GOT3 (cell line): Measurements from ENCODE around the gene TALDO1.
A peak's percentile ranks its signal among the peaks of the same experiment; 100 is the strongest.

Experiments used
- DNase-seq: peaks from one replicate; lab custom pipeline; 2025; ENCODE audit warnings: mixed read lengths; lab: John Stamatoyannopoulos, UW

TALDO1 gene

GRCh38 chr11:788009-788640, 40.9 kb downstream of the TALDO1 start:
- DNase-seq, result no peak

DNA sequence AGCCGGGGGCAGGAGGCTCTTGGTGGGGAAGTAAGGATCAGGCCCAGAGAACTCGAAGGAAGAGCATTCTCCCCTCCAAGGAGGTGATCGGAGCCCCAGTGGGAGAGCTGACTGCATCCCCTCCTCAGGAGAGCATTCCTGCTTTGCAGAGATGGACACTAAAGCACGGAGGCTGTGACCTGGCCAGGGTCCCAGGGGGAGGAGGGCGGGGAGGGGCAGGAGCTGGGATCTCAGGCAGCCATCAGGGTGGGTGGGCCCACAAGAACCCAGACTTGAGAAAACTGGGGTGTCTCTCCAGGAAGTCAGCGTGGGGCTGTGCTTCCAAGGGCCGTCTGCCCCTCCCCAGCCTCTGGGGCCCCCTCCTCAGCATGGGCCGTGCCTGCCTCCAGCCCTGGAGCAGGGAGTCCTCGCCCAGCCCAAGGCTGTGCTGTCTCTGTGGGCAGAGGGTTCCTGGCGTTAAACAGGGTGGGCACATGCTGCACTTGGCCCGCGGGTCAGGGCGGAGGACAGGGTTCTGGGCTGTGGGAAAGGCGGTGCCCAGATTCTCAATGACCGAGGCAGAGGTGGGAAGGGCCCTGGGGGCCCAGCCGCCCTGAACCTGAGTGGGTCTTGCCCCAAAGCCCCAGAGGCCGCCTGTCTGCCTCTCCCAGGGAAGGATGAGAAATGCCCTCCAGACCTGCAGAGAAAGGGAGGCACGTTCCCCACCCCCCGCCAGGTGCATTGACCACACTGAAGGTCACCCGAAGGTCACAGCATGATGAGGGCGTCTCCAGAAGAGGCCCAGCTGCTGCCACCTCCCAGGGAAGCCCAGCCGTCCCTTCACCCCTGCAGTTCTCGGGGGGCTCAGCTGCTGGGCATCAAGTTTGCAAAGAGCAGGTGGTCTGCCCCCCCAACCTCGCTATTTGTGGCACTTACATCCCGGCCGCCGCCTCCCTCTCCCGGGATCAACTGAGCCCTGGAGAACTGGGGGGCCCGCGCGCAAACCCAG, 42.0 kb downstream of the TALDO1 start:
- no peak for DNase-seq

- DNase-seq, result no peak
Measured at GRCh38 chr11:789943-790342, 42.7 kb downstream of the TALDO1 start, which contains the start of gene CEND1. CEND1 (minus strand) TSS chr11:790090; CDS start chr11:788576, 1,514 bp downstream.

DNA sequence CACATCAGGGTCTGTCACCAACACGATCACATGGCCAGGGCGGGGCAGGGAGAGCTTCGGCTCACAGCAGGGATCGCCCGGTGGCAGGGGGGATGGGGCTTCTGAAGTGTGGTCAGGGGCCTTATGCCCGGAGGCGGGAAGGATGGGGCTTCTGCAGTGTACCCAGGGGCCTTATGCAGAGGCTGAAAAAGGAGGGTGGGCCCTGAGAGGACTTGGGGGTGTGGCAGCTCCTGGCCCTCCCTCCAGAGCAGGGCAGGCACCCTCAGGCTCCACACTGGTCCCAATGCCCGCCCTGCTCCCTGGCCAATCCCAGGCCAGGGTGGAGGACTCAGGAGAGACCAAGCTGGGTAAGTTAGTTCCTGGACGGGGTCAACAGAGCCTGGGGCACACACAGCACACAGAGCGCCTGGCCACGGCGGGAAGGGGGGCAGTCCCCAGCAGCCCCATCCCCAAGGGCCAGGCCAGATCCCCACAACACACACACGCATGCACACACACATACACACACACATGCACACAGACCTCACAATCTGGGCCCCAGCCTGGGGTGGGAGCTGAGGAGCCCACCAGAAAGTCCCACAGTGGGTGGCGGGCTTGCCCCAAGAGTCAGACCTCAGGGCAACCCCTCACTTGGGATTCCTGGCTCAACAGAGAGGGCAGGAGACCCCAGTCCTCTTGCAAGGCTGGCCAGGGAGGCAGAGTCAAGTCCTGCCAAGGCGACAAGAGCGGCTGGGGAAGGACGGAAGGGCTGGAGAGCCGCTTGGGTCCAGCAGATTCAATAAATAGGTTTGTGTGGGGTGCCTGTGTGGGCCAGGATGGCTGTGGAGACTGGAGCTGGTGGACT, 43.7 kb downstream of the TALDO1 start:
- no peak for DNase-seq

DNA sequence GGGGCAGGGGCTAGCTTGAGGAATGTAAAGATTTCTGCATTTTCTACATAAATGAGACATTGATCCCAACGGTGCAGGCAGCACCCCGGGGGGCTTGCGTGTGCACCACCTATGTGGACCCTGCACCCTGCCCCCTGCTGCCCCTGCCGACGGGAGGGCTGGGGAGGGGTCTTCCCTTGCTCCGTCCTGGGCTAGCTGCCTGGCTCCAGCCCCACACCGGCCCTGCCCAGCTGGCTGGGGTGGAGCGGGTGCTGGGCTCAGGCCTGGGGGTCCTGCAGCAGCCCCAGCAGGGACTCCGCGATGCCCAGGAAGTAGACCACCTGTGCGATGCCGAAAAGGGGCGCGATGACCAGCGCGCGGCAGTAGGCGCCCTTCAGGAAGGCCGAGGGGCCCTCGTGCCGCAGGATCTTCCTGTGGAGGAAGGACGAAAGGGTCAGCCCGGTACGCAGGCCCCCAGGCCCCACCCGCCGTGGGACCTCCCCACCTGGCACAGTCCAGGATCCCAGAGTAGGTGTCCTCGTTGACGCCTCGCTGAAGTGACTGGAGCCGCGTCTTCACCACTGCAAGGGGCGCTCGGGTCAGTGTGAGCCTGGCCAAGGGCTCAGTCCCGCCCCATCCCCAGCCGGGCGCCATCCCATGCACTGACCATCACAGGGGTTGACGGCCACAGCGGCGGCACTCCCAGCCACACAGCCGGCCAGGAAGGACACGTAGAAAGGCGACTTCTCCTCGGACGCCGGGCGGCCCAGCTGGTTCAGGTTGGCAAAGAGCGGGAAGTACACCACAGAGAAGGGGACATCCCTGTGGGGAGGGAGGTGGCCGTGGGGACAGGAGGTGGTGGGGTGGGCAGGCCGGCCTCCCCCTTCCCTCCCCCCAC, 44.6 kb downstream of the TALDO1 start:
- no peak for DNase-seq

DNA sequence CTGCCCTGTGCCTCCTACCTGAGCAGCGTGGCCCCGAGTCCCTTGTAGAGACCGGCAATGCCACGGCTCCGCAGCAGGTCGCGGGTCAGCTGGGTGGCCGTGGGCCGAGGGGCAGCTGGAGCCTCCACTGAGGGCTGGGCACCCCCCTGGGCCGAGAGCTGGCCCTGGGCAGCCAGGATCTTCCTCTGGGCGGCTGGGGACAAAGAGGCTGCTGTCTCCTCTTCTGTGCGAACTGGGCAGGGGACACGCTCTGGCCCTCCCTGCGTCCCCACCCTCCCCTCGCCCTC, 45.2 kb downstream of the TALDO1 start:
- DNase-seq, result no peak

GRCh38 chr11:792873-793272, 45.6 kb downstream of the TALDO1 start:
- no peak for DNase-seq

DNA sequence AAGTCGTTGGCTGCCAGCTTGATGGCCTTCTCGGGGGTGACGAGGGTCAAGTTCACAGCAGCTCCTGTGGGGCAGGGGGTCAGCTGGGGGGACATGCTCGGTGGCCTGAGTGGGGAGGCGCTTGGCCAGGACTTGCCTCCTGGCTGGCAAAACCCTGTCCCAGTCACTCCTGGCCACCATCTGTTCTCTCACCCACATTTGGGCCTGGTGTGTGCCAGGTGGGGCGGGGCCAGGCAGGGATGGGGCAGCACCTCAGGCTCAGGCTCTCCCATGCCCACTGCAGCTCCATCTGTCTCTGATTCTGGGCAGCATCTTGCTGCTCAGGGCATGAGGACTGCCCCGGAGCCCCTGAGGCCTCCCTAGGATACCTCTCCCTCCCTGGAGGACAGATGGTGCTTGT, 46.3 kb downstream of the TALDO1 start:
- DNase-seq, result no peak

DNA sequence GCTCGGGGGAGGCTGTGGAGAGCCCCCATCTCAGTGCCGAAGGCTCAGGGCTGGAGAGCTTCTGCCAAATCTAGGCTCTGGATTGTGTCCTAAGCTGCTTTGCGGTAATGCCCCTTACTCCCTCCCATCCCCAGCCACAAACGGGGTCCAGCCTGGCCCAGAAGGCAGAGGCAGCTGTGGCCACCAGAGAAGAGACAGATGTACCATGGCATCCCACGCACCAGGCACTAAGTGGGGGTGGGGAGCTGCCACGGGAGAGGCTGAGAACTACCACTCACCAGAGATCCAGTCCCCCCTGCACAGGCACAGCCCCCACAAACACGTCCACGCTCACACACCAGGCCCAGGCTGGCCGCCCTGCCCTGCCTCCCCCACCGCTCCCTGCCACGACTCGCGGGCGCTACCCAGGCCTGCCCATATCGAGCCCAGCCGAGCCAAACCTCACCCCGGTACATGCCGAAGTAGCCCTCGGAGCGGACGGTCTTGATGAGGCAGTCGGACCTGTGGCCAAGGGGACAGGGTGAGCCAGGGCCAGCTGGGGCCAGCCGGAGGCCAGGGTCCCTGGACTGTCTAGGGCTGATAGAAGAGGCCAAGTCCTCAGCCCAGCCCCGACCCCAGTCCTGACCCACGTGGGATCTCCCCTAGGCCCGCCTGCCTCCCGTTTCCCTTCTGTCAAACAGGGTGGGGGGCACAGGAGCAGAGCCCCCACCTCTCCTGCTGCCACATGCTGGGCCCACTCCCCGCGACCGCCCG, 46.9 kb downstream of the TALDO1 start:
- DNase-seq, result no peak

DNA sequence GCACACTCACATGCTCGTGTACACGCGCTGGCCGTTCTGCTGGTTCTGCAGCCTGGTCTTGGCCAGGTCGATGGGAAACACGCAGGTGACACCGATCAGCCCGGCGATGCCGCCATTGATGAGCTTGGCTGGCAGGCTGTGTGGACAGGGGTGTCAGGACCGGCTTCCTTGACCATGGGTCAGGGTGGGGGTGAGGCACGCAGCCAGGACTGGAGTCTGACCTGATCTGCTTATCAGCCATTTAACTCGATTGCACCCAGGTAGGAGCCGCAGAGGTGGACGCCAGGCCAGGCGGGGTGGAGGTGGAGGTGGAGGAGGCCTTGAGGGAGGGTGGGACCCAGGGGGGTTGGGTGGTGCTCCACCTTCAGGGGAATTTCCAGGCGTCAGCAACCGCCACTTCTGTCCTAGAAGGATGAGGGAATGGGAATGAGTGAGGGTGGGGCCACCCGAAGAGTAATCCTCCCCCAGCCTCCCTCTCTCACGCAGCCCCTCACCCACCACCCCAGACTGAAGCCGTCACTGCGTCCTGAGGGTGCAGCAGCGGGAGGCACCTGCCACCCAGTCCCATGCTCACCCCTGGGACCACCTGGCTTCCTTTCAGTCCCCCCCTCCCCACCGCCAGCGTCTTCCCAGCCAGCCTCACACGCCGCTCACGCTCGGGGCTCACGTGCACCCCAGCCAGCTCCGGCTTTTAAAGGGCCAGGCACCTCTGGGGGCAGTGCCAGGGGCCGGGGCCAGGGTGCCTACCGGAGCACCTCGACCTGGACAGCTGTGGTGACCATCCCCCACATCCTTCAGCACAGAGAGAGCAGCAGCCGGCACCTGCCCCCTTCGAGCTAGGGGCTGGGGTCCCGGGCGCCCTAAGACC, 47.7 kb downstream of the TALDO1 start:
- DNase-seq, result no peak

DNA sequence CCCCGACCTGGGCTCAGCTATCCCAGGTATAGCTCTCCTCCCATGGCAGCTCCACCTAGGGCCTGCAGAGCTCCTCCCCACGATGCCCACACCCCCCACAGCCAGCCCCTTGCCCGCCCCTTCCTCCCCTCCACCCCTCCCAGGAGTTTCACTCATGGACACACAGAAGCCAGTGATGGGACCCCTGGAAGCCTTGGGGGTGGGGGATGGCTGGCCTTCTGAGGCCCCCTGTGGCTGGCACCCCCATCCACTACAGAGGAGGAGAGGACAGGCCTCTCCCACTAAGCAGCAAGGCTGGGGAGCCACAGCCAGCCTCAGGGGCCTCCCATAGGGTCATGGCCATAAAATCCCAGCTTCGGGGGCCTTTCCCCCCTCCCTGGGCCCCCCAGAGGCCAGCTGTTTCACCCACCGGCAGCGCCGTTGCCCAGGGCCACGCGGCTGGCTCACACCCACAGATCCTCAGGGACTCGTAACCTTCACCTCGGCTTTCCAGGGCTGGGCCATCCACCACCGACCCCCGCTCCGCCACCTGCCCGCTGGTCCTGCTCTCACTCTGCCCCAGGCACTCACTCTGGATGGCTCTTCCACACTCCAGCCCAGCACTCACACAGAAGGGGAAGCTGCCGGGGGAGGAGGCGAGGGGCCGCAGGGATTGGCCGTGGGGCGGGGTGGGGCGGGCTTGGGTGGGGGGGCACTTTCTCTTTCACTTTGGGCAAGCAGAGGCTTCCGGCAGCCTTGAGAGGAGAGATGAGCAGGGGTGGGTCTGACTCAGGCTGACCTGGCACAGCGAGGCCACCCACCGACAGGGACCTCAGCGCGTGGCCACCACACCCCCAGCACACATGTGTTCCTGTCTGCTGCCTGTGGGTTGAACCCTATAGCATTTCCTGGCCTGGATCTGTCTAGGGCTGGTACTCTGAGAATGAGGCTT, 48.6 kb downstream of the TALDO1 start:
- DNase-seq, result peak; percentile 41

DNA sequence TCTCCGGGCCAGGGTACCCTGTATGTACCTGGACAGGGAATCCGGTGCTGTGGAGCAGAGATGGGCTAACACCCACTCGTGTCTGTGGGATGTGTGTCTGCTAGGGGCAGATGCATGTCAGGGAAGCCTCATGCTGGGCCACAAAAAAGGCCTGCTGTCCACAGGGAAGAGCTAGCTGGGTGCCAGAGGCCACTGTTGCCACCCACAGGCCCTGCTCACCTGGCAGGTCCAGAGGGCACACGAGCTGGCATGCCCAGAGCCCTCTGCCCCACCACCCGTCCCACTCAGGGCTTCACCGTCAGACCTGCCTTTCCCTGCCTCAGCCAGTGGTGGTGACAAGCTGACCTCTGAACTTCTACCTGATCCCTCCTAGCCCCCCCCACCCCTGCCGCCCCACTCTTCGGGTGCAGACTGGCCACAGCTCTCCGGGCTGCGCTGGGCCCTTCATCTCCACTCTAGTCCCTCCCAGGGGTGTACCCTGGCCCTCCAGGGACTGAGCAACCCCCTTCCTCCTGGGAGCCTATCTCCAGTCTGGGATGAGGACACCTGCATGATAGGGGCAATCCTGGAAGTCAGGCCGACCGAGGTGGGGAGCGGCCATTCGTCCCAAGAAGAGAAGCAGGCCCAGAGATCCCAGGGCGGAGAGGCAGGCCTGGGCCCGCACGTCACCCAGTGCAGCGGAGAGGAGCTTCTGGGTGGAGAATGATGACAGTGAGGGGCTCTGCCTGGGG, 49.5 kb downstream of the TALDO1 start:
- no peak for DNase-seq

- no peak for DNase-seq
Measured at GRCh38 chr11:797296-798092, 50.2 kb downstream of the TALDO1 start.

DNA sequence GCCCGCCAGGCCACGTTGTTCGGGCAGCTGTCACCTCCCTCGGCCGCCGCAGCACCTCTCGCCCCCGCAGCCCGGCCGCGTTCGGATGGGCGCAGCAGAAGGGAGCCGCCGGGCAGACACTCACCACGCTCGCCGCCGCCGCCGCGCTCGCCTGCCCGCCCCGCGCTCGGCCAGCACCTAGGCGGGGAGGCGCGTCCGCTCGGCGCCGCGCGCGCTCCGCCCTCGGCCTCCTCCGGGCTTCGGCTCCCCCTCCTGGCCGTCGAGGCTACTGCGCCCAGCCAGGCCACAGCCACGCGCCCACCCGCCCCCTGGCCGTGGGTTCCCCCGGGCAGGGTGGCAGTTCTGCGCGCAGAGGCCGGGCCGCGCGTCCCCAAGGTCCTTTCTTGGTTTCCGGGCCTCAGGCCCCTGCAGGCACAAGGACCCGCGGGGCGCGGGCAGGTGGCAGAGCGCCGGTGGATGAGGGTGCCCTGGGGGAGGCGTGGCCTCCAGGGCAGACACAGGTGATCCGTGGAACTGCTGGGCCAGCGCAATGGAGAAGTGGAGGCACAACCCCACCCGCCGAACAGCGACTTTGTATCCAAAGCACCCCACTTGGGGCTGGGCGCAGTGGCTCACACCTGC, 50.9 kb downstream of the TALDO1 start, which contains the start of gene SLC25A22:
TSS of gene SLC25A22 (minus strand) at position 189 of the 621 bp plus-strand sequence. CDS start 3,275 bp downstream, outside the sequence.
- DNase-seq, result no peak

DNA sequence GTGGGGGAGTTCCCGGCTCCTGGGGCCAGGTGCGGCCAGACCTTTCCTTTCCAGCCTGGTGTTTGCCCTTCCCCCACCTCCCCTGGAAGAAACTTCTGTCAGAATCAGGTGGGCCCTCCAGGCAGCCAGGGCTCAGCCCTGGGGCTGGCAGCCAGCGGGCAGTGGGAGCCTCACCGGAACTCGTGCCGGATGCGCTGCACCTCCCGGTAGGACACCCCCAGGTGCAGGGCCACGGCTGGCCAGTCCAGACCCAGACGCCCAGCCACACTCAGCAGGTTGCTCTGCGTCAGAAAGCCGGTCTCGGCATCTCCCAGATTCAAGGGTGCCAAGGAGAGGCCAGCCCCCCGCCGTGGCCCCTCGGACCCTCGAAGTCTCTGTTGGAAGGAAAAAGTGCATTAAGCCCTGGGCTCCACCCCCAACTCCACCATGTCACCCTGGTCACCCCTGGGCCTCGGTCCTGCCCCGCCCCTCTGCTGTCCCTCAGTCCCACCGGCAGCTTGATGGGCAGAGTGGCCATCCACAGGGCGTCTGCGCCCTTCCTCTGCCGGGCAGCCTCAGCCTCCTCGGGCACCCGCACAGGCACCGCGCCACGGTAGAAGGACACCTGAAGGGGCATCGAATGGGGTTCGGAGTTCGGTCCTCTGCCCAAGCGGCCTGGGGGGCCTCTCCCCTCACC, 52.5 kb downstream of the TALDO1 start:
- DNase-seq, result no peak

DNA sequence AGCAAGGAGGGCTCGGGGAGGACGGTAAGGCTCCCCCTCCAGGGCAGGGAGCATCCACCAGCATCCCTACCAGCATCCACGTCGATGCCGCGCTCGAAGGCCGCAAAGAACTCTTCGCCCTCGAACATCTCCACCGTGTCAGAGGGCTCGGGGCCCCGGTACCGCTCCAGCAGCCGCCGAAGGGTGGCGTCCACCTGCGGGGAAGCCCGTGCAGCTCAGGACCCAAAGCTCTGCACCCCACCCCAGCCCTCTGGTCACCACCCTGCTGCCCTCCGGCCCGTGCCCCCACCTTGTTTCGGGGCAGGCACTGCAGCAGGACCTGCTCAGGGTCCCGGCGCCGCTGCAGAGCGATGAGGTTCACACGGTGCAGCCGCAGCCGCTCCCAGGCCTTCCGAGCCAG, 53.2 kb downstream of the TALDO1 start:
- no peak for DNase-seq
